ENCODE results near the gene NPEPPS.

DNA sequence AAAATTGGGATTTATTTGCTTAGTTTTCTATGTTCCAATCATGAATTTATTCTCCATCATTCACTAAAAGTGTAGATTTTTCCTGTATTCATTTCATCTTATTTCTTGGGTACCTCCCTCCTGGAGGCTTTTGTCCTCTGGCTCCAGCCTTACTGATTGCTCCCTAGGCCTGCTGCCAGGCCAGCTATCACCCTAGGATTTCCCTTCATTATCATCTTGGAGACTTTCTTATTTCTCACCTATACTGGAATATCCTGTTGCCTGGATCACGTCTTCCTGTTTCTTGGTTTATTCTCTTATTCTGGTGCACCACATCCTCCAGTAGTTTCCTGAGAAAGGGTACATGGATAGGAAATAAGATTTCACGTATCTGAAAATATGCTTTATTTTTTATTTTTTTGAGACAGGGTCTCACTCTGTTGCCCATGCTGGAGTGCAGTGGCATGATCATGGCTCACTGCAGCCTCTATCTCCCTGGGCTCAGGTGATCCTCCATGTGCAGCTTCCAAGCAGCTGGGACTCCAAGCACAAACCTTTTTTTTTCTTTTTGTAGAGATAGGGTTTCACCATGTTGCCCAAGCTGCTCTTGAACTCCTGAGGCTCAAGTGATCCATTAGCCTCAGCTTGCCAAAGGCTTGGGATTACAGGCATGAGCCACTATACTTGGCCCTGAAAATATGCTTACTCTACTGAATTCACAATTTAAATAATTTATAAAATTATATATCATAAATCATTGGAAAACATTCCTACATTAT, 105.5 kb downstream of the NPEPPS start:
- TF ChIP-seq, protein P1, sequence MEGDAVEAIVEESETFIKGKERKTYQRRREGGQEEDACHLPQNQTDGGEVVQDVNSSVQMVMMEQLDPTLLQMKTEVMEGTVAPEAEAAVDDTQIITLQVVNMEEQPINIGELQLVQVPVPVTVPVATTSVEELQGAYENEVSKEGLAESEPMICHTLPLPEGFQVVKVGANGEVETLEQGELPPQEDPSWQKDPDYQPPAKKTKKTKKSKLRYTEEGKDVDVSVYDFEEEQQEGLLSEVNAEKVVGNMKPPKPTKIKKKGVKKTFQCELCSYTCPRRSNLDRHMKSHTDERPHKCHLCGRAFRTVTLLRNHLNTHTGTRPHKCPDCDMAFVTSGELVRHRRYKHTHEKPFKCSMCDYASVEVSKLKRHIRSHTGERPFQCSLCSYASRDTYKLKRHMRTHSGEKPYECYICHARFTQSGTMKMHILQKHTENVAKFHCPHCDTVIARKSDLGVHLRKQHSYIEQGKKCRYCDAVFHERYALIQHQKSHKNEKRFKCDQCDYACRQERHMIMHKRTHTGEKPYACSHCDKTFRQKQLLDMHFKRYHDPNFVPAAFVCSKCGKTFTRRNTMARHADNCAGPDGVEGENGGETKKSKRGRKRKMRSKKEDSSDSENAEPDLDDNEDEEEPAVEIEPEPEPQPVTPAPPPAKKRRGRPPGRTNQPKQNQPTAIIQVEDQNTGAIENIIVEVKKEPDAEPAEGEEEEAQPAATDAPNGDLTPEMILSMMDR (IDR thresholded peaks at IDR 0.05): no peak
- no peak for TF ChIP-seq POLR2AphosphoS5 (IDR thresholded peaks at IDR 0.05; ENCODE audit: low read depth, low read length)
- TF ChIP-seq, protein P2, sequence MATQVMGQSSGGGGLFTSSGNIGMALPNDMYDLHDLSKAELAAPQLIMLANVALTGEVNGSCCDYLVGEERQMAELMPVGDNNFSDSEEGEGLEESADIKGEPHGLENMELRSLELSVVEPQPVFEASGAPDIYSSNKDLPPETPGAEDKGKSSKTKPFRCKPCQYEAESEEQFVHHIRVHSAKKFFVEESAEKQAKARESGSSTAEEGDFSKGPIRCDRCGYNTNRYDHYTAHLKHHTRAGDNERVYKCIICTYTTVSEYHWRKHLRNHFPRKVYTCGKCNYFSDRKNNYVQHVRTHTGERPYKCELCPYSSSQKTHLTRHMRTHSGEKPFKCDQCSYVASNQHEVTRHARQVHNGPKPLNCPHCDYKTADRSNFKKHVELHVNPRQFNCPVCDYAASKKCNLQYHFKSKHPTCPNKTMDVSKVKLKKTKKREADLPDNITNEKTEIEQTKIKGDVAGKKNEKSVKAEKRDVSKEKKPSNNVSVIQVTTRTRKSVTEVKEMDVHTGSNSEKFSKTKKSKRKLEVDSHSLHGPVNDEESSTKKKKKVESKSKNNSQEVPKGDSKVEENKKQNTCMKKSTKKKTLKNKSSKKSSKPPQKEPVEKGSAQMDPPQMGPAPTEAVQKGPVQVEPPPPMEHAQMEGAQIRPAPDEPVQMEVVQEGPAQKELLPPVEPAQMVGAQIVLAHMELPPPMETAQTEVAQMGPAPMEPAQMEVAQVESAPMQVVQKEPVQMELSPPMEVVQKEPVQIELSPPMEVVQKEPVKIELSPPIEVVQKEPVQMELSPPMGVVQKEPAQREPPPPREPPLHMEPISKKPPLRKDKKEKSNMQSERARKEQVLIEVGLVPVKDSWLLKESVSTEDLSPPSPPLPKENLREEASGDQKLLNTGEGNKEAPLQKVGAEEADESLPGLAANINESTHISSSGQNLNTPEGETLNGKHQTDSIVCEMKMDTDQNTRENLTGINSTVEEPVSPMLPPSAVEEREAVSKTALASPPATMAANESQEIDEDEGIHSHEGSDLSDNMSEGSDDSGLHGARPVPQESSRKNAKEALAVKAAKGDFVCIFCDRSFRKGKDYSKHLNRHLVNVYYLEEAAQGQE (IDR thresholded peaks at IDR 0.05; ENCODE audit: insufficient read depth in 1 of 2, low read depth in 2 of 2, low read length in 1 of 2): no peak
- no peak for TF ChIP-seq SIN3A (IDR thresholded peaks at IDR 0.05; ENCODE audit: borderline replicate concordance, insufficient read depth, low read depth, low read length)
- TF ChIP-seq TCF7L2 (IDR thresholded peaks at IDR 0.05; ENCODE audit: low read depth, low read length): no peak

All from Panc1 (cell line).